ENCODE results near the gene CAST. TPM values are rescaled to one million over a fixed set of nuclear protein-coding genes. Genes with fewer than 3 reads are reported as not detected.
"Not testable (repeated sequence)": the region's sequence is repeated elsewhere in the genome, so short reads cannot be mapped to it uniquely, and the experiment has no call there.

The CAST gene
- total RNA-seq, 3 donors from 2014 or later, result 221 to 400 (median 287) TPM

DNA sequence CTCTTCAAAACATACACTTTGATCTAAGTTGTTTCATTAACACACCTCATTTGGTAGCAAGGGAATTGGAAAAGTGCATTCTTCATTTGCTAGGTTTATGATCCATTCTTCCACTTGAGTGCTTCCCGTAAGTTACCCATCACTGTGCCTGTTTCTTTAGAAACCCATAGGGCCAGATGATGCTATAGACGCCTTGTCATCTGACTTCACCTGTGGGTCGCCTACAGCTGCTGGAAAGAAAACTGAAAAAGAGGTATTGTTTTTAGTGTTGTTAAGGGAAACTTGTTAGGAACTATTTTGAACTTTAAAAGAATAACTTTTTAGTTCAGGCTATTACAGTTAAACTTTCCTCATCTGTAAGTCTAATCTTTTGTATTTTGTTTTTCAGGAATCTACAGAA lies 78.9 kb downstream of the CAST start:
- no peaks in the 10 kb centered on the region for H3K27me3 ChIP-seq
- no peak for DNase-seq (ENCODE audit: low spot score in 2 of 2)
- no peak overlapping the region for H3K27ac ChIP-seq
- no peaks in the 10 kb centered on the region for H3K9me3 ChIP-seq
- no peak for TF ChIP-seq POLR2AphosphoS5 (IDR thresholded peaks at IDR 0.05)
- no peak for TF ChIP-seq POLR2A (IDR thresholded peaks at IDR 0.05)
- TF ChIP-seq, protein P1, sequence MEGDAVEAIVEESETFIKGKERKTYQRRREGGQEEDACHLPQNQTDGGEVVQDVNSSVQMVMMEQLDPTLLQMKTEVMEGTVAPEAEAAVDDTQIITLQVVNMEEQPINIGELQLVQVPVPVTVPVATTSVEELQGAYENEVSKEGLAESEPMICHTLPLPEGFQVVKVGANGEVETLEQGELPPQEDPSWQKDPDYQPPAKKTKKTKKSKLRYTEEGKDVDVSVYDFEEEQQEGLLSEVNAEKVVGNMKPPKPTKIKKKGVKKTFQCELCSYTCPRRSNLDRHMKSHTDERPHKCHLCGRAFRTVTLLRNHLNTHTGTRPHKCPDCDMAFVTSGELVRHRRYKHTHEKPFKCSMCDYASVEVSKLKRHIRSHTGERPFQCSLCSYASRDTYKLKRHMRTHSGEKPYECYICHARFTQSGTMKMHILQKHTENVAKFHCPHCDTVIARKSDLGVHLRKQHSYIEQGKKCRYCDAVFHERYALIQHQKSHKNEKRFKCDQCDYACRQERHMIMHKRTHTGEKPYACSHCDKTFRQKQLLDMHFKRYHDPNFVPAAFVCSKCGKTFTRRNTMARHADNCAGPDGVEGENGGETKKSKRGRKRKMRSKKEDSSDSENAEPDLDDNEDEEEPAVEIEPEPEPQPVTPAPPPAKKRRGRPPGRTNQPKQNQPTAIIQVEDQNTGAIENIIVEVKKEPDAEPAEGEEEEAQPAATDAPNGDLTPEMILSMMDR (IDR thresholded peaks at IDR 0.05), result no peak
- intact Hi-C loops (cut with DNase I; ENCODE audit: low total_unique reads), result no loop called here
- no peaks in the 10 kb centered on the region for H3K4me1 ChIP-seq
- H3K4me3 ChIP-seq, result no peak overlapping the region
- peaks cover 16% of the 10 kb centered on the region for H3K36me3 ChIP-seq

DNA sequence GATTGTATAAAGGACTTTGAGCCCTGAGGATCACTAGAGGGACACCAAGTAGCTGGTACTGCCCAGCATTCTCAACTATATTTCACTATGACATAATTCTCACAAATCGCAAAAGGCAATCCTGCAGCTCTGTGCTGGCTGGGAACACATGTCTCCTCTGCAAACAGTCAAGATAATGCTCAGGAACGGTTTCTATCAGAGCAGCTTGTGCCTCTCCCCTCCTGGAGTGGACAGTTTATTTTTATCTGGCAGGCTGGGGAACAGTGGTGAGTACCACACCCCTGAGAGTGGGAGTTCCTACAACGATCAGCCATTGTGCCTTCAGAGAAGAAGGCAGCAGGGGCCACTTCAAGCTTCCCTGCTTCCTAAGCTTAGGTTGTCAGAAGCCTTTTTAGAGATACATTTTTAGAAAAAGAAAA lies 79.7 kb downstream of the CAST start:
- intact Hi-C loops (cut with DNase I; ENCODE audit: low total_unique reads), result no loop called here
- Histone ChIP-seq H3K4me1 (no peaks in the 10 kb centered on the region), H3K9me3 (no peaks in the 10 kb centered on the region), H3K27ac (no peak overlapping the region), H3K27me3 (no peaks in the 10 kb centered on the region), H3K4me3 (no peak overlapping the region), H3K36me3 (peaks cover 16% of the 10 kb centered on the region)
- DNase-seq (ENCODE audit: low spot score in 2 of 2), result no peak
- TF ChIP-seq POLR2AphosphoS5 (IDR thresholded peaks at IDR 0.05) (no peak), POLR2A (IDR thresholded peaks at IDR 0.05) (no peak)
- TF ChIP-seq, protein P1 (IDR thresholded peaks at IDR 0.05), result no peak

DNA sequence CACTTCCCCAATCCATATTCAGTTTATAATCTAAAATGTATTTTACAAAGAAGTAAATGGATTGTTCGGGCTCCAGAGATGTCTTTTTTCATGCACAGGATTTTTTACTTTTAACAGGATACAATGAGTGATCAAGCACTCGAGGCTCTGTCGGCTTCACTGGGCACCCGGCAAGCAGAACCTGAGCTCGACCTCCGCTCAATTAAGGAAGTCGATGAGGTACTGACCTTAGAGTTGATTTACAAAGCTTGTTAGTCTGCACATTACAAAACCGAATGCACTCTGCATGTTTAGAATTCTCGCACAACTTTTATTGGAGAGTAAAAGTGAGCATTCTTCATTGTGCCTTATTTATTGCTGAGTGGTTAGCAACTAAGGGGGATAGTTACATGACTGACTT lies 80.4 kb downstream of the CAST start:
- TF ChIP-seq, protein P1 (IDR thresholded peaks at IDR 0.05), result no peak
- no peak for TF ChIP-seq POLR2AphosphoS5 (IDR thresholded peaks at IDR 0.05)
- no peak for TF ChIP-seq POLR2A (IDR thresholded peaks at IDR 0.05)
- Histone ChIP-seq H3K4me1 (no peaks in the 10 kb centered on the region), H3K9me3 (no peaks in the 10 kb centered on the region), H3K27me3 (no peaks in the 10 kb centered on the region), H3K36me3 (peaks cover 16% of the 10 kb centered on the region), H3K4me3 (no peak overlapping the region), H3K27ac (no peak overlapping the region)
- DNase-seq (ENCODE audit: low spot score in 2 of 2), result no peak
- intact Hi-C loops (cut with DNase I; ENCODE audit: low total_unique reads), result no loop called here

DNA sequence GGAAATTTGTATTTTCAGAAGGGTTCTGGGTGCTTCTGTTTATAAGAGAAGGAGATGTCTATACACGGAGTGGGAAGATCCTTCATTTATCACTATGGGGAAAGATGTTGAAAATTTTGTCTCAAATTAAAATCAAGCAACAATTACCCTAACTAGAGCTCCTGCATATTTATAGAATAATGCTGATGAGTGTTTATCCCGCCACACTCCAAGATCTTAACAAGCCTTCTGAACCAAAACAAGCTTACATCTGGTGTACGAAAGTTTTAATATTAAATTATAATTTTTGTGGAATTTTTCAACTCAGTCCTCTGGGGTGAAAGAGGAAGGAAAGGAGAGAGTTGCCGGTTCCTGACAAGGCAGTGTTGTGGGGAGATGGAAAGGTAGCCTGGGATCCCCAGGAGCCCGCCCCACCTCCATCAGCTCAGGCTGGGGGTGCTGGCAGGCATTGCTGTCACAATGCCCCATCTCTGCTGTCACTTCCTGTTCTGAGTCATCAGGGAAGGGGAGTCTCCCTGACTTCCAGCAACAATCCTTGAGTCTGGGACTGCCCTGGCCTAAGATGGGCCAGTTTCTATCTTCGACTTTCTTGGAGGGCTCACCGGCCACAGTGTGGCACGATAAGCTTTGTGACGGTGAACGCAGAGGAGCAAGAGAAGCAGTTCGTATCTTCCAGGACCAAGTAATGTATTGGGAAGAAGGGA lies 81.0 kb downstream of the CAST start:
- H3K27me3 ChIP-seq, result no peaks in the 10 kb centered on the region
- H3K27ac ChIP-seq, result peak overlapping the region in 1 of 2 donors; percentile 58
- no peak overlapping the region for H3K4me3 ChIP-seq
- no peaks in the 10 kb centered on the region for H3K4me1 ChIP-seq
- no peak for DNase-seq (ENCODE audit: low spot score in 2 of 2)
- TF ChIP-seq POLR2A (IDR thresholded peaks at IDR 0.05), result no peak
- no peak for TF ChIP-seq POLR2AphosphoS5 (IDR thresholded peaks at IDR 0.05)
- TF ChIP-seq, protein P1 (IDR thresholded peaks at IDR 0.05), result no peak
- intact Hi-C loops (cut with DNase I; ENCODE audit: low total_unique reads), result no loop called here
- H3K9me3 ChIP-seq, result no peaks in the 10 kb centered on the region
- H3K36me3 ChIP-seq, result peaks cover 16% of the 10 kb centered on the region

DNA sequence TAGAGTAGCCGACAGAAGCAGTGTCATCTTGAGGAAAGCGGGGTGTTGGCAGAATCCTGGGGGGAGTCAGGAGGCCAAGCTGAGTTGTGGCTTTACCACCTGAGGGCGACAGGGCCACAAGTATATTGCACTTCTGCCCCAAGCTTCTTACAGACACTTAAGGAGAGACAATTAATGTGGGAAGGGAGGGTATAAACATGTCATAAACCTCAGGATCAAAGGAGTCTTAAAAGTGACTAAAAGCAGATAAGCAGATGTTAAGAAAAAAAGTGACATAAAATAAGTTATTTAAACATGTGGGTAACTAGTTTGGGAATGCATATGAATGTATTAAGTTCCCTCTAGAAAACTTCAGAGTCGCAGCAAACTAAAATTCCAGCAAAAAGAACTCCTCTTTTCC lies 81.6 kb downstream of the CAST start:
- no peak for DNase-seq (ENCODE audit: low spot score in 2 of 2)
- no peak for TF ChIP-seq POLR2A (IDR thresholded peaks at IDR 0.05)
- H3K27ac ChIP-seq, result peak overlapping the region; percentile 6 to 58
- H3K36me3 ChIP-seq, result peaks cover 16% of the 10 kb centered on the region
- intact Hi-C loops (cut with DNase I; ENCODE audit: low total_unique reads), result no loop called here
- H3K4me3 ChIP-seq, result no peak overlapping the region
- H3K9me3 ChIP-seq, result no peaks in the 10 kb centered on the region
- H3K27me3 ChIP-seq, result no peaks in the 10 kb centered on the region
- H3K4me1 ChIP-seq, result no peaks in the 10 kb centered on the region

DNA sequence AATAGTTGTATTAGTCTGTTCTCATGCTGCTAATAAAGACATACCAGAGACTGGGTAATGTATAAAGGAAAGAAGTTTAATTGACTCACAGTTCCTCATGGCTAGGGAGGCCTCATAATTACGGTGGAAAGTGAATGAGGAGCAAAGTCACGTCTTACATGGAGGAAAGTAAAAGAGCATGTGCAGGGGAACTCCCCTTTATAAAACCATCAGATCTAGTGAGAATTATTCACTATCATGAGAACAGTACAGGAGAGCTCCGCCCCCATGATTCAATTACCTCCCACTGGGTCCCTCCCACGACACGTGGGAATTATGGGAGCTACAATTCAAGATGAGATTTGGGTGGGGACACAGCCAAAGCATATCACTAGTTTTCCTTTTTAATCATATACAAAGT lies 82.0 kb downstream of the CAST start:
- Histone ChIP-seq H3K27ac (peak overlapping the region in 1 of 2 donors; percentile 6), H3K36me3 (peaks cover 16% of the 10 kb centered on the region)
- H3K27me3 ChIP-seq; H3K4me1 ChIP-seq; DNase-seq (ENCODE audit: low spot score in 2 of 2); H3K9me3 ChIP-seq; H3K4me3 ChIP-seq; intact Hi-C loops (cut with DNase I; ENCODE audit: low total_unique reads): not testable (repeated sequence)
